H1 (cell line): ENCODE results near the gene SCART1. TPM values are rescaled to one million over a fixed set of nuclear protein-coding genes. Genes with fewer than 3 reads are reported as not detected.

ENCODE experiments used
- CTCF ChIA-PET: fragments of 300-600 bp; sonication (Branson Sonifier 250); formaldehyde crosslinking; loops from one replicate; lab custom pipeline; 2021; ENCODE audit not compliant: partially characterized antibody; lab: Charles Lee
- POLR2A ChIA-PET: fragments of 300-600 bp; sonication (Branson Sonifier 250); formaldehyde crosslinking; loops from one replicate; lab custom pipeline; 2021; ENCODE audit warnings: inconsistent platforms; ENCODE audit not compliant: partially characterized antibody; lab: Charles Lee
- DNase-seq, 2 experiments: peaks; one replicate each; pipeline versions ENCODE4 v3.0.0 to v3.0.0-alpha.2; 2010 to 2022; ENCODE audit warnings: low spot score in 2 of 2, low read depth in 1 of 2, mixed read lengths in 1 of 2
- FAIRE-seq: peaks from 2 replicates; lab custom pipeline; 2011; peaks lifted over from hg19 to GRCh38; lab: Jason Lieb, UNC
- H2AFZ ChIP-seq: 2 replicates; pipeline ENCODE4 v1.8.1; 2012; ENCODE audit warnings: low read length, inconsistent platforms
- H2AK5ac ChIP-seq: 2 replicates; pipeline ENCODE4 v1.6.1; 2013; ENCODE audit warnings: low read depth, low read length
- H2BK120ac ChIP-seq: replicated peaks from 2 replicates; pipeline ENCODE3; 2013; ENCODE audit warnings: low read depth, low read length, inconsistent platforms
- H2BK12ac ChIP-seq: 2 replicates; pipeline ENCODE4 v1.6.1; 2013; ENCODE audit warnings: low read depth, low read length
- H2BK15ac ChIP-seq: 2 replicates; pipeline ENCODE4 v1.6.1; 2013; ENCODE audit warnings: low read length
- H2BK20ac ChIP-seq: 2 replicates; pipeline ENCODE4 v1.6.1; 2013; ENCODE audit warnings: low read length
- H2BK5ac ChIP-seq: 2 replicates; pipeline ENCODE4 v1.6.1; 2013; ENCODE audit warnings: low read depth, low read length
- H3K14ac ChIP-seq: 2 replicates; pipeline ENCODE4 v1.6.1; 2013; ENCODE audit warnings: inconsistent platforms; ENCODE audit not compliant: insufficient read length
- H3K18ac ChIP-seq: 2 replicates; pipeline ENCODE4 v1.6.1; 2013; ENCODE audit warnings: low read length; ENCODE audit errors: extremely low read depth
- H3K23ac ChIP-seq: 2 replicates; pipeline ENCODE4 v1.6.1; 2013; ENCODE audit warnings: inconsistent platforms; ENCODE audit not compliant: insufficient read length
- H3K23me2 ChIP-seq: 2 replicates; pipeline ENCODE4 v1.6.1; 2013; ENCODE audit warnings: low read depth, low read length
- H3K27ac ChIP-seq: 2 replicates; pipeline ENCODE4 v1.6.1; 2011; ENCODE audit warnings: low read depth, low read length, inconsistent platforms
- H3K27me3 ChIP-seq, 4 experiments: replicated peaks in 1 of 4; 1 replicate in 1 of 4; 2 replicates in 3 of 4; pipeline versions ENCODE4 v1.6.1 to v1.8.1; 2011 to 2013; ENCODE audit warnings: low read length in 3 of 4, mild to moderate bottlenecking in 3 of 4, inconsistent platforms in 2 of 4, mixed read lengths in 2 of 4, moderate library complexity in 1 of 4; ENCODE audit not compliant: control insufficient read depth in 3 of 4, insufficient read depth in 3 of 4; ENCODE audit errors: extremely low read depth in 1 of 4
- H3K36me3 ChIP-seq, 4 experiments: 2 replicates each; pipeline versions ENCODE4 v1.6.1 to v1.8.1; 2011 to 2013; ENCODE audit warnings: mild to moderate bottlenecking in 4 of 4, low read length in 3 of 4, moderate library complexity in 2 of 4, control low read depth in 1 of 4, inconsistent platforms in 1 of 4; ENCODE audit not compliant: insufficient read depth in 4 of 4, control insufficient read depth in 2 of 4
- H3K4ac ChIP-seq: replicated peaks from 2 replicates; pipeline ENCODE3; 2013; ENCODE audit warnings: low read length, low read depth, mixed read lengths, inconsistent platforms; ENCODE audit not compliant: insufficient read length
- H3K4me1 ChIP-seq, 4 experiments: replicated peaks in 1 of 4; 1 replicate in 1 of 4; 2 replicates in 3 of 4; pipeline versions ENCODE4 v1.6.1 to v1.8.1; 2011 to 2013; ENCODE audit warnings: low read length in 3 of 4, inconsistent platforms in 2 of 4, mixed read lengths in 1 of 4; ENCODE audit not compliant: insufficient read depth in 4 of 4, control insufficient read depth in 3 of 4
- H3K4me2 ChIP-seq, 2 experiments: 2 replicates each; pipeline versions ENCODE4 v1.6.1 to v1.8.1; 2011 to 2013; ENCODE audit warnings: low read depth in 2 of 2, low read length in 2 of 2, control low read depth in 1 of 2, inconsistent platforms in 1 of 2, mild to moderate bottlenecking in 1 of 2; ENCODE audit not compliant: insufficient read depth in 1 of 2
- H3K4me3 ChIP-seq, 4 experiments: fragments of 200-600, 300-600 bp in 1 of 4; sonication (generic), shearing (Covaris generic), sonication (Bioruptor Twin) in 1 of 4; 2 replicates each; pipeline versions ENCODE4 v1.5.1 to v1.8.1; 2011 to 2016; ENCODE audit warnings: low read length in 4 of 4, low read depth in 3 of 4, control low read depth in 2 of 4, inconsistent platforms in 2 of 4, mild to moderate bottlenecking in 2 of 4, mixed read lengths in 1 of 4, moderate library complexity in 1 of 4; ENCODE audit not compliant: insufficient read depth in 2 of 4; ENCODE audit errors: extremely low read depth in 1 of 4
- H3K56ac ChIP-seq: replicated peaks from 2 replicates; pipeline ENCODE3; 2013; ENCODE audit warnings: low read depth, mild to moderate bottlenecking, mixed read lengths, low read length, inconsistent platforms; ENCODE audit not compliant: insufficient read length
- H3K79me1 ChIP-seq: 2 replicates; pipeline ENCODE4 v1.6.1; 2013; ENCODE audit warnings: low read depth, low read length, control low read depth
- H3K79me2 ChIP-seq, 2 experiments: 2 replicates each; pipeline versions ENCODE4 v1.6.1 to v1.8.1; 2012 to 2013; ENCODE audit warnings: low read length in 2 of 2, mild to moderate bottlenecking in 2 of 2, inconsistent platforms in 1 of 2; ENCODE audit not compliant: insufficient read depth in 2 of 2, control insufficient read depth in 1 of 2
- H3K9ac ChIP-seq, 4 experiments: replicated peaks in 1 of 4; 1 replicate in 1 of 4; 2 replicates in 3 of 4; pipeline versions ENCODE4 v1.6.1 to v1.8.1; 2011 to 2013; ENCODE audit warnings: low read depth in 3 of 4, low read length in 3 of 4, control low read depth in 2 of 4, mild to moderate bottlenecking in 2 of 4, moderate library complexity in 2 of 4, inconsistent platforms in 1 of 4; ENCODE audit errors: extremely low read depth in 1 of 4
- H3K9me3 ChIP-seq, 2 experiments: 2 replicates each; pipeline versions ENCODE4 v1.6.1 to v1.8.1; 2012 to 2013; ENCODE audit warnings: mild to moderate bottlenecking in 2 of 2, moderate library complexity in 2 of 2, control low read depth in 1 of 2, inconsistent platforms in 1 of 2, low read depth in 1 of 2, low read length in 1 of 2, mixed read lengths in 1 of 2; ENCODE audit not compliant: insufficient read depth in 2 of 2
- H4K20me1 ChIP-seq, 2 experiments: replicated peaks in 1 of 2; 2 replicates each; pipeline versions ENCODE3 to v1.8.1; 2011 to 2013; ENCODE audit warnings: inconsistent platforms in 2 of 2, low read length in 2 of 2, mild to moderate bottlenecking in 1 of 2; ENCODE audit not compliant: insufficient read depth in 2 of 2, control insufficient read depth in 1 of 2
- H4K5ac ChIP-seq: 2 replicates; pipeline ENCODE4 v1.6.1; 2013; ENCODE audit warnings: low read length, low read depth, mixed read lengths, inconsistent platforms; ENCODE audit not compliant: insufficient read length
- H4K8ac ChIP-seq: 2 replicates; pipeline ENCODE4 v1.8.0; 2013; ENCODE audit warnings: mild to moderate bottlenecking, moderate library complexity, low read length, inconsistent platforms; ENCODE audit not compliant: insufficient read depth; ENCODE audit errors: extremely low read depth
- H4K91ac ChIP-seq: replicated peaks from 2 replicates; pipeline ENCODE3; 2013; ENCODE audit warnings: low read length, mixed read lengths, inconsistent platforms; ENCODE audit not compliant: insufficient read length
- CREB1 ChIP-seq: IDR thresholded peaks from 2 replicates; pipeline ENCODE4 v1.6.1; 2012; ENCODE audit warnings: inconsistent platforms
- EZH2 ChIP-seq: fragments of 200-600 bp; sonication (generic); IDR thresholded peaks from 2 replicates; pipeline ENCODE4 v1.7.1; 2012; ENCODE audit warnings: low read depth, mild to moderate bottlenecking, moderate library complexity, low read length, inconsistent platforms; ENCODE audit not compliant: severe bottlenecking
- FOSL1 ChIP-seq: IDR thresholded peaks from 2 replicates; pipeline ENCODE4 v1.6.1; 2011; ENCODE audit warnings: mild to moderate bottlenecking, low read depth, low read length, moderate library complexity; ENCODE audit not compliant: insufficient read depth
- HDAC2 ChIP-seq, 2 experiments: fragments of 300-600 bp in 1 of 2; sonication (generic) in 1 of 2; IDR thresholded peaks; 2 replicates each; pipeline ENCODE4 v1.6.1; 2011 to 2012; ENCODE audit warnings: low read depth in 2 of 2, low read length in 2 of 2, mild to moderate bottlenecking in 2 of 2, moderate library complexity in 2 of 2, borderline replicate concordance in 1 of 2, inconsistent platforms in 1 of 2
- KDM5A ChIP-seq: fragments of 200-600 bp; IDR thresholded peaks from 2 replicates; pipeline ENCODE4 v1.7.1; 2012; ENCODE audit warnings: mild to moderate bottlenecking, low read length, inconsistent platforms, mixed read lengths
- PHF8 ChIP-seq: fragments of 200-600 bp; sonication (generic); conservative IDR thresholded peaks from 2 replicates; pipeline ENCODE4 v1.7.1; 2012; ENCODE audit warnings: low read depth, mild to moderate bottlenecking, inconsistent platforms, low read length, moderate library complexity
- POLR2A ChIP-seq, 2 experiments: IDR thresholded peaks; 1 replicate in 1 of 2; 2 replicates in 1 of 2; pipeline ENCODE4 v1.6.1; 2011; ENCODE audit warnings: low read depth in 2 of 2, low read length in 2 of 2, mild to moderate bottlenecking in 2 of 2; ENCODE audit errors: control extremely low read depth in 1 of 2
- RFX5 ChIP-seq: IDR thresholded peaks from 2 replicates; pipeline ENCODE4 v1.6.1; 2011; ENCODE audit warnings: low read depth, low read length, improper control_type of control experiment, borderline replicate concordance
- RXRA ChIP-seq: IDR thresholded peaks from 2 replicates; pipeline ENCODE4 v1.6.1; 2011; ENCODE audit warnings: low read depth, mild to moderate bottlenecking, low read length, moderate library complexity; ENCODE audit not compliant: insufficient read depth
- TAF7 ChIP-seq: optimal IDR thresholded peaks from 2 replicates; pipeline ENCODE3; 2011; ENCODE audit warnings: low read depth, mild to moderate bottlenecking, inconsistent platforms, low read length, moderate library complexity, borderline replicate concordance
- ZNF274 ChIP-seq: IDR thresholded peaks from 2 replicates; pipeline ENCODE4 v1.7.0; 2012; ENCODE audit warnings: low read length, borderline replicate concordance; ENCODE audit errors: extremely low read depth
- polyA plus RNA-seq, 7 experiments: library from polyadenylated mRNA; depleted of rRNA in 3 of 7; stranded (reverse) in 5 of 7; unstranded in 2 of 7; fragments of >200 nt in 5 of 7; fragments of 200-250 nt in 2 of 7; gene quantifications; 1 replicate in 5 of 7; 2 replicates in 1 of 7; 4 replicates in 1 of 7; pipeline versions ENCODE4 v1.2.1 to v1.2.3, GENCODE V29; 2011 to 2013; ENCODE audit warnings: missing spikeins in 2 of 7, mixed read lengths in 2 of 7
- total RNA-seq: library from RNA; stranded (reverse); fragmentation: NEBNext Ultra II Directional; extraction: Animal tissue kit (Norgen Biotek cat#: 25700); gene quantifications from 2 replicates; pipeline ENCODE4 v1.2.1, GENCODE V29; 2021

SCART1 gene
- total and polyA plus RNA-seq, 2 of the 8 experiments (the other 6 are each of a cell fraction or from before 2014, with no cell fraction given): 0.14 to 0.19 TPM

DNA sequence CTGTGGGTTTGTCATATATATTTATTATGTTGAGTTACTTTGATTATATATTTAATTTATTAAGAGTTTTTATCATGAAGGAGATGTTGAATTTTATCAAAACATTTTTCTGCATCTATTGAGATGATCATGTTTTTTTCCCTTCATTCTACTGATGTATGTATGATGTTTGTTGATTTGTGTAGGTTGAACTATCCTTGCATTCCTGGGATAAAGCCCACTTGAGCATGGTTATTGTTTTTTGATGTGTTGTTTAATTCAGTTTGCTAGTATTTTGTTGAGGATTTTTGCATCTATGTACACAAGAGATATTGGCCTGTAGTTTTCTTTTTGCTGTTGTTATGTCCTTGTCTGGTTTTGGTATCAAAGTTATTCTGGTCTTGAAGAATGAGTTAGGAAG is 31.1 kb downstream of the SCART1 start:
- ChIA-PET POLR2A (no interaction called here), CTCF (interaction anchor here (0.6 kb wide), 1 partner anchor 1037 kb away, joined by 3 read pairs; no protein-coding TSS in a partner anchor)
- Histone ChIP-seq H3K9ac (no peak overlapping the region), H2BK5ac (no peak overlapping the region), H3K79me1 (no peaks in the 10 kb centered on the region), H4K20me1 (no peaks in the 10 kb centered on the region), H2BK15ac (no peak overlapping the region), H3K79me2 (no peaks in the 10 kb centered on the region), H2BK20ac (no peak overlapping the region), H4K5ac (no peak overlapping the region), H3K9me3 (peaks cover 44 to 60% of the 10 kb centered on the region in 2 experiments), H3K4me1 (no peaks in the 10 kb centered on the region), H2BK120ac (no peak overlapping the region), H2AK5ac (no peak overlapping the region), H3K4ac (no peak overlapping the region), H4K8ac (no peak overlapping the region), H3K4me2 (no peak overlapping the region), H2AFZ (no peak overlapping the region), H3K23me2 (no peaks in the 10 kb centered on the region), H3K23ac (no peak overlapping the region), H4K91ac (no peak overlapping the region), H3K18ac (no peak overlapping the region), H3K36me3 (no peaks in the 10 kb centered on the region), H2BK12ac (no peak overlapping the region), H3K27ac (no peak overlapping the region), H3K56ac (no peak overlapping the region), H3K4me3 (no peak overlapping the region), H3K14ac (no peak overlapping the region), H3K27me3 (no peaks in the 10 kb centered on the region)
- TF ChIP-seq ZNF274: no peak
- no peak for TF ChIP-seq PHF8
- no peak for TF ChIP-seq POLR2A (IDR thresholded peaks at IDR 0.05; ENCODE audit: control extremely low read depth in 1 of 2, low read depth in 2 of 2, low read length in 2 of 2)
- TF ChIP-seq RFX5: no peak
- no peak for TF ChIP-seq RXRA
- no peak for TF ChIP-seq HDAC2 (IDR thresholded peaks at IDR 0.05; ENCODE audit: borderline replicate concordance in 1 of 2, low read depth in 2 of 2, low read length in 2 of 2)
- TF ChIP-seq EZH2: no peak
- no peak for TF ChIP-seq KDM5A
- TF ChIP-seq TAF7: no peak
- TF ChIP-seq CREB1: no peak
- TF ChIP-seq FOSL1: no peak
- FAIRE-seq (no peak), DNase-seq (no peak)
